ENCODE measurements around the gene SEPTIN11.
A peak's percentile ranks its signal among the peaks of the same experiment; 100 is the strongest.

The SEPTIN11 gene

GRCh38 chr4:76982638-76983584 lies 33.4 kb downstream of the SEPTIN11 start:
- H3K9ac ChIP-seq, result no peak overlapping the region
- peaks cover 5% of the 10 kb centered on the region for H3K79me2 ChIP-seq
- H3K9me3 ChIP-seq (ENCODE audit: control insufficient read depth, low read length), result no peaks in the 10 kb centered on the region
- H2AFZ ChIP-seq, result no peak overlapping the region
- H3K4me3 ChIP-seq (ENCODE audit: low read depth, low read length), result no peak overlapping the region
- no peak overlapping the region for H3K4me2 ChIP-seq (ENCODE audit: low read length)
- no peaks in the 10 kb centered on the region for H3K27me3 ChIP-seq (ENCODE audit: control insufficient read depth, insufficient read depth, low read length)
- no peaks in the 10 kb centered on the region for H3K4me1 ChIP-seq
- no peaks in the 10 kb centered on the region for H3K36me3 ChIP-seq (ENCODE audit: control insufficient read depth, insufficient read depth, low read length)
- TF ChIP-seq CTCF (IDR thresholded peaks at IDR 0.05), result no peak
- no peak overlapping the region for H3K27ac ChIP-seq

GRCh38 chr4:76984127-76984526 lies 34.6 kb downstream of the SEPTIN11 start:
- H3K4me2 ChIP-seq (ENCODE audit: low read length), result no peak overlapping the region
- H2AFZ ChIP-seq, result no peak overlapping the region
- H3K79me2 ChIP-seq, result peaks cover 5% of the 10 kb centered on the region
- H3K36me3 ChIP-seq (ENCODE audit: control insufficient read depth, insufficient read depth, low read length), result no peaks in the 10 kb centered on the region
- H3K27ac ChIP-seq, result peak overlapping the region; percentile 53
- TF ChIP-seq CTCF (IDR thresholded peaks at IDR 0.05), result peak; percentile 8
- no peaks in the 10 kb centered on the region for H3K9me3 ChIP-seq (ENCODE audit: control insufficient read depth, low read length)
- no peaks in the 10 kb centered on the region for H3K27me3 ChIP-seq (ENCODE audit: control insufficient read depth, insufficient read depth, low read length)
- no peaks in the 10 kb centered on the region for H3K4me1 ChIP-seq
- H3K9ac ChIP-seq, result no peak overlapping the region
- H3K4me3 ChIP-seq (ENCODE audit: low read depth, low read length), result no peak overlapping the region

GRCh38 chr4:76984788-76985211 lies 35.2 kb downstream of the SEPTIN11 start:
- H3K36me3 ChIP-seq (ENCODE audit: control insufficient read depth, insufficient read depth, low read length), result no peaks in the 10 kb centered on the region
- peaks cover 2% of the 10 kb centered on the region for H3K4me1 ChIP-seq
- H3K27me3 ChIP-seq (ENCODE audit: control insufficient read depth, insufficient read depth, low read length), result no peaks in the 10 kb centered on the region
- H2AFZ ChIP-seq, result no peak overlapping the region
- H3K9me3 ChIP-seq (ENCODE audit: control insufficient read depth, low read length), result no peaks in the 10 kb centered on the region
- peak overlapping the region; percentile 39 for H3K4me2 ChIP-seq (ENCODE audit: low read length)
- peak overlapping the region; percentile 53 for H3K27ac ChIP-seq
- H3K4me3 ChIP-seq (ENCODE audit: low read depth, low read length), result no peak overlapping the region
- H3K9ac ChIP-seq, result no peak overlapping the region
- H3K79me2 ChIP-seq, result peaks cover 5% of the 10 kb centered on the region
- TF ChIP-seq CTCF (IDR thresholded peaks at IDR 0.05), result no peak

GRCh38 chr4:76987153-76987591 lies 37.6 kb downstream of the SEPTIN11 start:
- TF ChIP-seq CTCF (IDR thresholded peaks at IDR 0.05), result no peak
- peaks cover 2% of the 10 kb centered on the region for H3K4me1 ChIP-seq
- no peak overlapping the region for H3K27ac ChIP-seq

More at GRCh38 chr4:76987153-76987591, 37.6 kb downstream of the SEPTIN11 start:
- H3K4me2 ChIP-seq (ENCODE audit: low read length), result no peak overlapping the region
- H2AFZ ChIP-seq, result no peak overlapping the region
- H3K36me3 ChIP-seq (ENCODE audit: control insufficient read depth, insufficient read depth, low read length), result no peaks in the 10 kb centered on the region
- H3K79me2 ChIP-seq, result peaks cover 5% of the 10 kb centered on the region
- no peak overlapping the region for H3K4me3 ChIP-seq (ENCODE audit: low read depth, low read length)
- no peak overlapping the region for H3K9ac ChIP-seq
- no peaks in the 10 kb centered on the region for H3K9me3 ChIP-seq (ENCODE audit: control insufficient read depth, low read length)
- no peaks in the 10 kb centered on the region for H3K27me3 ChIP-seq (ENCODE audit: control insufficient read depth, insufficient read depth, low read length)
